Measurements from ENCODE around the gene ANKS6. TPM values are rescaled to one million over a fixed set of nuclear protein-coding genes. Genes with fewer than 3 reads are reported as not detected.
"Not testable (repeated sequence)": the region's sequence is repeated elsewhere in the genome, so short reads cannot be mapped to it uniquely, and the experiment has no call there.

ANKS6 gene
- total RNA-seq, 1 experiment from 2014 or later, result 21.8 TPM

- H3K4me3 Mint-ChIP-seq (ENCODE audit: unreplicated experiment), result no peak overlapping the region
- no peaks in the 10 kb centered on the region for H3K9me3 Mint-ChIP-seq (ENCODE audit: unreplicated experiment)
- ChIA-PET POLR2A (no interaction called here), CTCF (interaction anchor here (0.9 kb wide), 1 partner anchor 41 kb away, joined by 3 read pairs; no protein-coding TSS in a partner anchor)
- TF ChIP-seq CTCF (IDR thresholded peaks at IDR 0.05; ENCODE audit: unreplicated experiment), result no peak
- DNase-seq (ENCODE audit: unreplicated experiment), result no peak
- BruUV-seq (replicated peaks), result no TSS peak
- H3K27me3 Mint-ChIP-seq (ENCODE audit: insufficient read depth, unreplicated experiment), result peaks cover 11% of the 10 kb centered on the region
- intact Hi-C loops (cut with micrococcal nuclease), result no loop called here
- no peaks in the 10 kb centered on the region for H3K36me3 Mint-ChIP-seq (ENCODE audit: insufficient read depth, unreplicated experiment)
- no peak overlapping the region for H3K27ac Mint-ChIP-seq (ENCODE audit: low read depth, unreplicated experiment)
- H3K4me1 Mint-ChIP-seq (ENCODE audit: insufficient read depth, unreplicated experiment), result no peaks in the 10 kb centered on the region
These were observed 109.1 kb downstream of the ANKS6 start for GRCh38 chr9:98686961-98687855.

DNA sequence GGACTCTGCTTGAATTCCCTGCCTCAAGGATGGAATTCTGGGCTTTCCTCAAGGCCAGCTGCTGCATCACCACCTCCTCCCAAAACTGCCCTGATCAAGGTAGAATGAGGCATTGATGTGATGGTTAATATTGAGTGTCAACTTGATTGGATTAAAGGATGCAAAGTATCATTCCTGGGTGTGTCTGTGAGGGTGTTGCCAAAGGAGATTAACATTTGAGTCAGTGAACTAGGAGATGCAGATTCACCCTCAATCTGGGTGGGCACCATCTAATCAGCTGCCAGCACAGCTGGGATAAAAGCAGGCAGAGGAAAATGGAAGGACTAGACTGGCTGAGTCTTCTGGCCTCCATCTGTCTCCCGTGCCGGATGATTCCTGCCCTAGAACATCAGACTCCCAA, 111.5 kb downstream of the ANKS6 start:
- POLR2A ChIA-PET; H3K4me1 Mint-ChIP-seq (ENCODE audit: insufficient read depth, unreplicated experiment); intact Hi-C loops (cut with micrococcal nuclease); H3K27ac Mint-ChIP-seq (ENCODE audit: low read depth, unreplicated experiment); H3K9me3 Mint-ChIP-seq (ENCODE audit: unreplicated experiment); DNase-seq (ENCODE audit: unreplicated experiment); BruUV-seq (replicated peaks); H3K4me3 Mint-ChIP-seq (ENCODE audit: unreplicated experiment); H3K36me3 Mint-ChIP-seq (ENCODE audit: insufficient read depth, unreplicated experiment); H3K27me3 Mint-ChIP-seq (ENCODE audit: insufficient read depth, unreplicated experiment): not testable (repeated sequence)
- CTCF ChIA-PET, result interaction anchor here (0.7 kb wide), 2 partner anchors 205 to 362 kb away, joined by 3 read pairs; no protein-coding TSS in a partner anchor

Other genes with a start within 250 kb of the ANKS6 start
- gene GABBR2, start 87.6 kb downstream of the ANKS6 start, total RNA-seq (2022), result not detected in 2 replicates
- not detected in 2 replicates for gene GALNT12, start 11.1 kb upstream of the ANKS6 start, total RNA-seq (2022)
- not detected in 2 replicates for gene COL15A1, start 147.4 kb upstream of the ANKS6 start, total RNA-seq (2022)